Measurements from ENCODE around the gene IL4I1. TPM values are rescaled to one million over a fixed set of nuclear protein-coding genes. Genes with fewer than 3 reads are reported as not detected.

The IL4I1 gene
- total RNA-seq, 1 experiment from 2014 or later = 0.61 TPM

- Mint-ChIP-seq H3K4me3 (peak overlapping the region in 1 of 2 experiments; percentile 42; a peak in 3 of 5 replicates), H3K4me1 (peaks cover 13 to 21% of the 10 kb centered on the region in 2 experiments), H3K27ac (no peak overlapping the region; a peak in 1 of 7 replicates), H3K36me3 (ENCODE audit: insufficient read depth in 1 of 3, low read depth in 3 of 3) (peaks cover 50 to 63% (median 62%) of the 10 kb centered on the region in 3 experiments), H3K27me3 (ENCODE audit: low read depth) (no peaks in the 10 kb centered on the region), H3K9me3 (no peaks in the 10 kb centered on the region)
- Histone ChIP-seq H4K5ac (ENCODE audit: insufficient read length, low read depth, low read length) (no peak overlapping the region), H3K27me3 (ENCODE audit: insufficient read depth, low read length) (no peaks in the 10 kb centered on the region), H2BK120ac (ENCODE audit: low read depth, low read length, poor library complexity, severe bottlenecking) (no peak overlapping the region), H3K23ac (ENCODE audit: insufficient read length, low read depth, low read length) (no peak overlapping the region), H3K4ac (ENCODE audit: low read depth, low read length) (no peak overlapping the region), H4K8ac (replicated peaks; ENCODE audit: insufficient read length, low read depth, low read length) (no peak overlapping the region), H3K4me1 (ENCODE audit: insufficient read depth, low read length) (no peaks in the 10 kb centered on the region), H2AK5ac (ENCODE audit: insufficient read length, low read length) (no peak overlapping the region), H3K79me2 (ENCODE audit: insufficient read depth, low read length) (no peaks in the 10 kb centered on the region; the same call in 1 of the 2 replicates), H3K56ac (ENCODE audit: insufficient read length, low read depth, low read length) (no peak overlapping the region), H2BK20ac (ENCODE audit: low read depth, low read length, poor library complexity, severe bottlenecking) (no peak overlapping the region), H3K18ac (ENCODE audit: insufficient read length, low read depth, low read length) (no peak overlapping the region), H2AFZ (ENCODE audit: low read length) (no peak overlapping the region), H3K4me2 (ENCODE audit: insufficient read depth, insufficient read length, low read length) (no peak overlapping the region), H2BK15ac (ENCODE audit: low read depth, low read length) (no peak overlapping the region), H4K91ac (ENCODE audit: insufficient read length, low read depth, low read length) (no peak overlapping the region), H4K20me1 (ENCODE audit: control insufficient read depth, insufficient read depth, insufficient read length) (no peaks in the 10 kb centered on the region), H3K9ac (ENCODE audit: extremely low read depth, insufficient read length, low read length) (no peak overlapping the region), H3K9me3 (ENCODE audit: control insufficient read depth, low read depth, low read length) (no peaks in the 10 kb centered on the region), H3K79me1 (ENCODE audit: insufficient read depth, low read depth, low read length, poor library complexity, severe bottlenecking) (no peaks in the 10 kb centered on the region), H3K27ac (ENCODE audit: insufficient read length, low read depth, low read length) (no peak overlapping the region), H3T11ph (ENCODE audit: low read length) (no peak overlapping the region), H2BK5ac (ENCODE audit: insufficient read length, low read length) (no peak overlapping the region), H3K23me2 (ENCODE audit: insufficient read length, low read depth, low read length, poor library complexity, severe bottlenecking) (peaks cover 11% of the 10 kb centered on the region), H2BK12ac (ENCODE audit: insufficient read length, low read depth, low read length) (no peak overlapping the region), H3K14ac (ENCODE audit: insufficient read depth, low read length) (no peak overlapping the region)
- no peak for TF ChIP-seq CTCF (conservative IDR thresholded peaks at IDR 0.05)
- no peak for DNase-seq
- WGBS (ENCODE audit: extremely low coverage, insufficient read length, low lambda C conversion rate) = no CpG with 5 or more reads among the region's 10 CpGs
Measured at GRCh38 chr19:49880162-49880869, 16.4 kb downstream of the IL4I1 start.

All from H9 (cell line).